Endometrial microvascular endothelial cells (primary cell): ENCODE data around the gene OLFM3. TPM values are rescaled to one million over a fixed set of nuclear protein-coding genes. Genes with fewer than 3 reads are reported as not detected.

Experiments
- in situ Hi-C: cut with HindIII; loops from 2 replicates; pipeline ENCODE4 v1.10.0; 2017; ENCODE audit warnings: low sequenced_read_pairs, low pct_unique_long_range_greater_than_20kb; ENCODE audit errors: inconsistent ontology term
- total RNA-seq: library from RNA; depleted of rRNA; stranded (reverse); fragments of >200 nt; gene quantifications from one replicate; pipeline ENCODE4 v1.2.3, GENCODE V29; 2015; ENCODE audit errors: inconsistent ontology term

OLFM3 gene
- total RNA-seq, 1 donor from 2014 or later: not detected

DNA sequence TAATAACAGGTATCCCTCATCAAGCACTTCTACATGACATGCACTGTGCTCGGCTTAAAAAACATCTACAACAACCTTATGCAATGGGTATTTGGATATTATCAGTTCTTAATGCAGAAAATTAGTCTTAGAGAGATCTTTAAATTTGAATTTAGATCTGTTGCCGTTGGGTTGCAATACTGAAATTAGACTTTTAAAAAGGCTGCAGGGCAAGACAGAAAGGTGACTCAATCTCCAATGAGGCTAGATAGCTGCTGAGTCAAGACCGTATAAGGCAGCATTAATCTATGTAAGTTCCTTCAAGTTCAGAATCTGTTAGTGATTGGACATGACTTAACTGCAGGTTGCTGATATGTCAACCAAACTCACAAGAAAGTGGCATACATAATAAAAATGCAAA, 37.3 kb downstream of the OLFM3 start:
- in situ Hi-C loops: no loop called here

DNA sequence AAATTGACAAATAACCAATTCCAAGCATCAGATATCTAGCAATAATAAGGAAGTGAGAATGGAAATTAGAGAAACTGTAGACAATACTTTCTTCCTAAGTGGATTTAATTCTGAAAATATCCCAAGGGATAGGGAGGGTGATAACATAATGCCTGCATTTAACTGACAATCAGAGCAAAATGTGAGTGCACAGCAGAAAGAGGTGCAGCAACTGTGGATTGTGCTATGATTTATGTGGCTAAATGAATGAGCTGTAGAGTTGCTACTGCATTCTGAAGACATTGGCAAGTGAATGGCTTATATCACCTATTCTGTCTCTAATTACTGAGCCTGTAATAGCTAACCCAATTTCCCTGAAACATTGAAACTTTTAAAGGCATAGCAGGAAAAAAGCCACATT, 39.0 kb downstream of the OLFM3 start:
- in situ Hi-C loops: no loop called here

DNA sequence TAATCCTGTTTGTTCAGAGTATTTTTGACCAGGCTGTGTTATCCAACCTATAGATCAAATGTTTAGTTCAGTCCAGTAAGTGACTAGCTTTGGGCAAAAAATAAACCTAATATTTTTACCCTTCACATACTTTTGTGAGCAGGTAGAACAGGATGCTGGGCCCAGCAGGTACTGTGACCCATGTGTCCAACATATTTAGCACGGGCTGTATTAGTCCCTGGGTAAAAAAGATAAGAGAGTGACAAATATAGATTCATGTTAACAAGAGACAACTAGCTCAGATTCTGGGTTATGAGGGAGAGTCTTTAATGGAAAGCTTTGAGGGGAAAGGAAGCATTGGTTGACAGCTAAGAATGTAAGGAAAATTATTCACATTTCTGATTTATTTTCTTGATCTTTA, 43.1 kb downstream of the OLFM3 start:
- in situ Hi-C loops: no loop called here

DNA sequence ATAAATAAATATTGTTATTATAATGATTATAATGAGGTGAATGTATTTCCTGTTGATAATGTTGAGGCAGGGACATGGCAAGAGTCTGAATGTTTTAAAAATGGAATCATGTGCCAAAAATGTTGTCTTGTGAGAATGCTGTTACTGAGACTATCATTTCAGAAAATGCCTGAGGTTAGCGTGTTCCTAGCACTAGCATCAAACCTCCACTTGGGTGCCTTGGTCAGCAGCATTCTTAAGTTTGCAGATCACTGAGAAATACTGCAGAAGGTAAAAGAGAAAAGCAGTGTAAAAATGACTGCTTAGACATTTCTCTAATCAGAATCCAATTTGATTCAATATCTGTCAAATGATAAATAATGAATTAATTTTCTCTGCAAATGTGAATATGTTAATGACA, 50.8 kb downstream of the OLFM3 start:
- in situ Hi-C loops: no loop called here

DNA sequence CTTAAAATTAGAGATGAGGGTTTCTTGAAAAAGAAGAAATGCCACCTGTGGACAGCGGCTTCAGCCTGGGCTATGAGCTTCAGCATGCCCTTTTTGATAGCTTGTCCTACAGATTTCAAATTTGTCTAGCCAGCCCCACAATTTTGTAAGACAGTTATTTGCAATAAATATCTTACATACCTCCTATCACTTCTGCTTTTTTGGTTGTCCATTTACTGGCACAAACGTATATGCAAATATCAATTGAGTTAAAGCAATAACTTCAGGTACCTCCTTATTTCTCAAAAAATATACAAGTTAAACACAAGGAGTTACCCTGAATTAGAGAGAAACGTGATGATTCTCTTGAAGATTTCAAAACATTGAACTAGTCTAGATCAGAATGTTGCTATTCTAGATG, 53.5 kb downstream of the OLFM3 start:
- in situ Hi-C loops: no loop called here

DNA sequence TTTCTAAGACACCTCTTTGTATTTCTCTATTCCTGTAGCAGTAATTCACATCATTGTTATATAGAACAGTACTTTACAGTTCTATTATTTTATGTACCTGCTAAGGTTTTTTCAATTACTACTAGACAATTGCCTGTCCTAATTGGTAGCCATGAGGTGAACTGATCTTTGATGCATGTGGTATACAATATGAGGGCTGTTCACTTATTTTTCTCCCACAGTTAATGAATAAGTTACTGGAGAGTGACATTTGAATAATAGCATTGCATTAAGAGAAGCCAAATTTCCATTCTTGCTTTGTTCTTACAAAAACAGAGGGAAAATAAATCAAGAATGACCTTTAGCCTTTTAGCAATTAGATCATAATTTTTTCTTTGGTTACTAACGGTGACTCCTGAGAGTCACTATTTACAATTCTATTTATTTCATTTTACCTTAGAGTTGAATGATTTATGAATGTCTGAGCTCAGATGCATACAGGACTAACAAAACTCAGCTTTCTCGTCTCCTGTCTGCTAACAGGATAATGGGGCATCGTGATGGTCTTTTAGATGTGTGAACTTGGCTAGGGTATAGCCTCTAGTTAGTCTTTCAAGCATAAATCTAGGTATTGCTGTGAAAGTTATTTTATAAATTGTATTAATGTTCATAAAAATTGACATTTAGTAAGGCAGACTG, 54.1 kb downstream of the OLFM3 start:
- in situ Hi-C loops: no loop called here

DNA sequence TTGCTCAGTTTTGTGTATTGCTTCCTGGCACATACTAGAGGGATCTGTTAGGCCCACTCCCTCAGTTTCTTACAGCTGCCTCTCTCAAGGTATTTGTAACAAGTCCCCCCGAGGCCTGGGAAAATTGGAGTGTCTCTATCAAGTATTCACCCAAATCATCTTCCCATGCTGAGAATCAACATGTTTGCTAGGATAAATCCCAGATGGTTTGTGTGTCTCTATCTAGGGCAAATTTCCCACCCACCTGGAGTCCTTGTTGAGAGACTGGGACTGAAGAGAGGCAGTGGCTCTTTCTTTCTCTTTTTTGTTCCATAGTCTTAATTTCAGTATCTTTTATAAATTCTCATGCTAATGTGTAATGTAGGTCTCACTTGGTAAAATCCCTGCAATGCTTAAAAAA, 58.0 kb downstream of the OLFM3 start:
- in situ Hi-C loops: no loop called here

DNA sequence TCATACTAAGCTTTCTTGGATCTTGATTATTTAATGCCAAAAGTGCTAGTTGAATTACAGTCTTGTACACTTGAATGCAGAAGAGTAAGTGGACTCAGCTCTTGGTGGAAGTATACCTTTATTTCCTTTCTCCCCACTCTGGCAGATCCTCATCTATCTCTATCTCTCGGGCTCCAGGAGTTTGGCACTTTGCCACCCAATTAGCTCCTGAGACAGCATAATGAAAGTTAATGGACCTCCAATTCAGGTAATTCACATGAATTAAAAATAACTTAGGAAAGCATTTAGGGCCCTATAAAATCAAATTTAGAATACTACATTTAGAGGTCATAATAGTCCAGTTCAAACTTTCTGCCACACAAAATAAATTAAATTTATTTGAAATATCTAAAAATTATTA, 67.4 kb downstream of the OLFM3 start:
- in situ Hi-C loops: no loop called here

DNA sequence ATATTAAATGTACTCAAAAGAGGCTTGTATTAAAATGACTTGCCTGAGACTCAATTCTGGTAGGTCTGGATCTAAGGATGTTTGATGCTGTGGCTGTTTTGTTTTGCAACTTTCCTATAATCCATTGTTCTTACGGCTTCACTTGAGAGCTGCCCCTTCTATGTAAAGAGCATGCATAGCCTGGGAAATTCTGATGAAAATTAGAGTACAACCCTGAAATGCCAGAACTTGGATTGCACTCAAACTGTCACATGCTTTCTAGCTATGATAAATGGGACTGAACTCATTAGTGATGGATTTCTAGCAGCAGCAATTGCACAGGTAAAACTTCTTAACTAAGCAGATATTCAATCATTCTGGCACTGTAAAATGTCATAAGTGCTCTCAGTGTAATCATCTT, 67.9 kb downstream of the OLFM3 start:
- in situ Hi-C loops: no loop called here

DNA sequence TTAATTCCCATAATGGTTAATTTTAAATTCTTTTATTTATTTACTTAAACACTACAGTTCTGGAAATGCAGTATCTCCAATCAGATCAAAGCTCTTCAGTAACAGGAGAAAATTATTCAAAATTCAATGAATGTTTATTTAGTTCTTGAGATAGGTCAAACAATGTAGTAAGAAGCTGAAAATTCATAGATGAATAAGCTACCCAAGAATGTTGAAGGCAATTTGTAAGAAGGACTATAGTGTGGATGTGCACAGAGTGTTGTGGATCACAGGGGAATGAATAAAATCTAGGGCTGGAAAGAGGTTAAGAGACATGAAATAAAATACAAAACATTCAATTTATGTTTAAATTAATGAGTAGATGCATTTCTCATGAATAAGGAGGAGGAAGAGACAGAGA, 72.0 kb downstream of the OLFM3 start:
- in situ Hi-C loops: no loop called here

DNA sequence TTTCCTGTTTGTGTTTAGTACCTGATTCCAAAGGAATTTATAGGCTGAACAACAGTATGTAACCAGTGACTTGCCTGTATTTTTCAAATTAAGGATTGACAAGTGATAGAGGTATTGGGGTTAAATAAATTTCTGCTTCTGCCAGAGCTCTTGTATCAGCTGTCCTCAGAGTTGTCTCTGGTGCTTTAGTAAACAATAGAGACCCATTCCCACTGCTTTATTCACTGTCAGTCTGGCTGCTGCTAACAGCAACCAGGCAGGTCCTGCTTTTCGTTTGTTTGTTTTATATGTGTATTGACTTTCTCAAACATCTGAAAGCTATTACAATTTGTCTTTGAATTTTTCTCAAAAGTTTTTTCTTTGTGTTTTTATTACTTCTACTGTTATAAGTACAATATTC, 76.1 kb downstream of the OLFM3 start:
- in situ Hi-C loops: no loop called here

DNA sequence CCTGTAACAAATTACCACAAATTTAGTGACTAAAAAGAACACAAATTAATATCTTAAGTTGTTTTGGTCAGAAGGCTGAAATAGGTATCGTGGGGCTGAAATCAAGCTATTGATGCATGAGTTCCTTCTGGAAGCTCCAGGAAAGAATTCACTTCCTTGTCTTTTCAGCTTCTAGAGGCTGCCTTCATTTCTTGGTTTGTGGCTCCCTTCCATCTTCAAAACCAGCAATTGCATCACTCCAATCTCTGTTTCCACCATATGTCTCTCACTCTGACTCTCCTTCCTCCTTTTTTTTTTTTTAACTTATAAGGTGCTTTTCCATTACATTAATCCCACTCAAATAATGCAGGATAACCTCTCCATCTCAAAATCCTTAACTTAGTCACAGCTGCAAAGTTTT, 78.4 kb downstream of the OLFM3 start:
- in situ Hi-C loops: no loop called here

DNA sequence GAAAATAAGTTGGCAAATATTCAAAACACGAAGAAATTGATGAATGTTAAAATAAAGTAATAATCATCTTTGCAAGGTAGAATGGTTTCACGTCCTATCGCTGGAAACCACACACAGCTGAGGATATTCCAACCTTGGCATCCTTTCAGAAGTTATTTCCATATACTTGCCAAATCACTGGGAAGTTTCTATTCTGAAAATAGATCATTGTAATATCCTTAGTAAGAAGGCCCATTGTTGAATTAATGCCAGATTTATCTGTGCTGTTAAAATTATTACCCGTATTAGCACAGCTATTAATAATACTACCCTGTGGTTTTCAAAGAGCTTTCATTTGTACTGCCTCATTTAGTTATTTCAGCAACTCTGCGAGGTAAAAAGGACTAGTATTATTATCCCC, 81.1 kb downstream of the OLFM3 start:
- in situ Hi-C loops: no loop called here

DNA sequence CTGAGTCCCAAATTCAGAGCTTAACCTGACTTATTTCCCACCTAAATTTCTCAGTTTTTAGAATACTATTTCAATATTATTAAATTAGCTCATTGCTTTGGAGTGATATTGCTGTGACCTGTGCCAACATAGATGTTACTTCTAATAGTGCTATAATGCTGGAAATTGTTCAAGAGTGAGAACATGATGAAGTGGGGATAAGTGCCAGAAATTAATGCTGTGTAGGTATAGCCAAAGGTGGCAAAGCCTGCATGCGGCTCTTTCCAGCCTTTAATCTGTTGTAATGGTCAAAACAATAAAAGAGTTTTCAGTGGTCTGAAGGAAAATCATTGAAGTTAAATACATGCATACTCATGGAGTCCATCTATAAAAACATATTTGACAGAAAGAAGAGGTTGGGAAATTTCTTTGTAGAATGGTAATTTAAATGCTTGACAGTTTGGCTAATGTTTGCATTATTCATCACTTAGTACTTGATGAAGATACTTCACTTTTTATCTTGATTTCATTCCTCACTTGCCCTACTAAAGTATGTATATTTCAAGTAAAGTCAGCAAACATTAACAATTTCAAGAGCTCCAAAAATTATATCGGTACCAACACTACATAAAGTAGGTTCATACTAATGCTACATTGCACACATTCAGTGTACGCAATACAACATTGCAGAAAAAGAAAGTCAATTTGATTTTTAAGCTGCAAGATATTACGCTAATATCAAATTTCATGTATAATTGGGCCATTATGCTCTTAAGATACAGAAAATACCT, 82.1 kb downstream of the OLFM3 start:
- in situ Hi-C loops: no loop called here

DNA sequence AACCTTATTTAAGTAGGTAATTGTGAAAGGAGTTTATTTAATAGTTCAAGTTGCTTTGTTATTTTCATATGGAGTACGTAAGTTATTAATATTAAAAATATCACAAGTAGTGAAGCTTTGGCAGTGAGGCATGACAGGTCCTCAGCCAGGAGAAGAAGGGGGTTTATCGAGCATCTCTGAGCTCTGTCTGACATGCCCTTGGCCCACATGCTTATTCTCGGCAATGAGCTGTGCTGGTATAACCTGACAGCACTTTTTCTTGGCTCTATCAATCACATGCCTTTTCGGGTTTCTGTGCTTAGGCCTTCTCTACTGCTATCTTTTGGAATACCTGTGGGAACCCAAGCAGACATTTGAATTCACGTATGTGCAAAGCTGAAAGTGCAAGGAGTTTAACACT, 84.8 kb downstream of the OLFM3 start:
- in situ Hi-C loops: no loop called here

DNA sequence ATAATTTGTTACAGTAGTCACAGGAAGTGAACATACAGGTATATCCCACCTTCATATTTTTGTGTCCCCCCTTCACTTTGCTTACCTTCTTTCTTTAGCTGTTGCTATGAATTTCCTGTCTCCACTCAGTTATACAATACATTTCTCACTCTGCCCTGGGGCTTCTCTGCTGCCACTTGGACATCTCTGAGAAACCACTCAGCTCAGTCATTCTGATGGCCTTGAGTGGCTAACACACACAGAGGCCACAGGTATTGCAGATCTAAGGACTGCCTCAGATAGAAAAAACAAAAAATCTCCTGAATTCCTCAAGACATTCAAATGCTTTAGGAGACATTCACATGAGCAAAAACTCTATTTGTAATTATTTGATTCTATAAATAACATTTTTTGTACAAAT, 87.7 kb downstream of the OLFM3 start:
- in situ Hi-C loops: no loop called here

DNA sequence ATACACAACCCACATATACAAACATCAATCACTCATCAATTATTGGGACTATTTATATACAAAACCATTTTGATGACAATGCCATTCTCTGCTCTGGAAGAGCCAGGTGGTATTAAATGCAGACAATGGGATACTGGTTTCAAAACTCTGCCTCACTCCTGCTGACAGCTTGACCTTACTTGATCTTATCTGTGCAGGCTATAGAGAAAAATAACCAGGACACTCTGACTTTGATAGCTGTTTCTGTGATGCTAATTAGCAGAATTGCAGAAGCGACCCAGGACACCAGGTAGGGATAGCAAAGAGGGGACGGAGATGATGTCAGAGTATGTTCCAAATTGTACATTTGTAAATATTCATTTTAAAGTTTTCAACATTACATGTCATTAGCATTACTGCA, 89.5 kb downstream of the OLFM3 start:
- in situ Hi-C loops: no loop called here

DNA sequence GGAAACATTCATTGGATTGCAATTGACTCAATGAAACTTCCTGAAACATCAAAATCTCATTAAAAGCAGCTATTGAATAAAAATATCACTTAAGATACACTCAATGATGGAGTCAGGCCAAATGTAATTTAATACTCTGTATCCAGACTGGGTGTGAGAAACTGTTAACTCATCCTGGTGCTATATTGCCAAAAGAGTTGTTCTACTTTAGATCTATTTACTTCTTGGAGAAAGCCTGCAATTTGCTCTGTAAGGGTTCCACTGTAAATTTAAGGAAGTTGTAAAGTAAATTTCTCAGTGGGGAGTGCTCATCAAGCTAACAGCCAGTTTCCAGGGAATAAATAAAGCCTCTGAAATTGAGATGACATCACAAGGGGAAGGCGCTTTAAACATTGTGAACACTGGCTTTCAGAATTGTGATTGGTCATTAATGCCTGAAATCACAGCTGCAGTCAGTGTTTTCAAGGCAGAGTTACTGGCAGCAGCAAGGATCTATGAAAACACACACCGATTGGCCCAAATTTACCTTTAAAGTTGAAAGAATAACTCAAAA, 91.4 kb downstream of the OLFM3 start:
- in situ Hi-C loops: no loop called here

DNA sequence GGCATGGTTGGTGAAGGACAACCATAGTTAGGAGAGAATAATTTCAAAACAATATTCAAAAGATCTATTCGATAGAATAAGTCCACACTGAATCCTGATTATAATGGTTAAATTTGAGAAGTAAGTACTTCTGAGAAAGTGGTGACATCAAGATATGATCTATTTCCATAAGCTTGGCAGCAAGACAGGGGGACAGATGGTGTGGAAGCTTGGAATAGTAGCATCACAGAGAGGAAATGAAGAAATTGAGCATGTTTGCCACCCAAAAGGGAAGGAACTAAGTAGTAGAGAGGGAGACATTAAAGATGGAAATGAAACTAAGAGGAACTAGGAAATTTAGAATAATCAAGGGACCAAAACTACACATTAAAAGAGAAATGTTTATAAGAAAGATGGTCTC, 94.5 kb downstream of the OLFM3 start:
- in situ Hi-C loops: no loop called here

DNA sequence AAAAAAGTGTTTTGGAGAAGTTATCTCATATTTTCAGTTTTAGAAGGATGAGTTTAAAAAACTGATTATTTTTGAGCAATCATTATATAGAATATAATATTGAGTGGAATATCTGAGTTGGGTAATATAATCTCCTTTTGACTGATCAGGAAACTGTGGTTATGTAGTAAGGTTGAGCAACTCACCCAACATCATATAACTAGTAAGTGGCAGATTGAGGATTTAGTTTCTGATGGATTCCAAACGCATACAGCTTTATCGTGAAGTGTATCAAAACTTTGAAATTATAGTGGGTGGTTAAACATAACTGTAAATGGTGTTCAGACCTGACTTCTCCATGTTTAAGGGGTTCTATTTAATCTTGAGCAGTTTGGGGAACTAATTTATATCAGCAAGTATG, 98.6 kb downstream of the OLFM3 start:
- in situ Hi-C loops: no loop called here
